ENCODE measurements around the gene IMMT.
"Not testable (repeated sequence)": the region's sequence is repeated elsewhere in the genome, so short reads cannot be mapped to it uniquely, and the experiment has no call there.

GRCh38 chr2:86200564-86200963 is 5.3 kb upstream of the IMMT start:
- TF ChIP-seq CTCF (IDR thresholded peaks at IDR 0.05); EZH2 (IDR thresholded peaks at IDR 0.05; ENCODE audit: borderline replicate concordance, insufficient read depth, low read depth, low read length, poor library complexity, severe bottlenecking): not testable (repeated sequence)

All from B cell (primary cell).